Stimulated activated CD8-positive, alpha-beta memory T cell treated with anti-CD3 and anti-CD28 coated beads, Interleukin-15, amount 100 ng/mL, for 24 hours (primary cell): ENCODE results near the gene FAM114A2.

Experiments
- DNase-seq: peaks from one replicate; pipeline ENCODE4 v3.0.0-alpha.2; 2020; ENCODE audit warnings: low read depth

The FAM114A2 gene

DNA sequence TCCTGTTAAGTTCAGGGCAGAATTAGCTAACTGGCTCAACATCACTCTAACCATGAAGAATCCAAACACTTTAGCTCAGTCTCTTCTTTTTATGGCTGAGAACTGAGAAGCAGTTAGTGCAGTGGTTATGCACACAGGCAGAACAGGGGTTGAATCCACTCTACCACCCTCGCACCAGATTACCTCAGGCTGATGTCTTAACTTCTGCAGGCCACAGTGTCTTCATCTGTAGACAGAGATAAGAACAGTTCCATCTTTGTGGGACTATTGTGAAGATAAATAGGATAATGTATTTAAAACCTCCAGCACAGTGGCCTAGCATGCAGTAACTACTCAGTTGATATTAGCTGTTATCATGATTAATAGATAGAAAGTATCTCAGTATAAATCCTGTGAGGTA is 54.8 kb downstream of the FAM114A2 start:
- no peak for DNase-seq

DNA sequence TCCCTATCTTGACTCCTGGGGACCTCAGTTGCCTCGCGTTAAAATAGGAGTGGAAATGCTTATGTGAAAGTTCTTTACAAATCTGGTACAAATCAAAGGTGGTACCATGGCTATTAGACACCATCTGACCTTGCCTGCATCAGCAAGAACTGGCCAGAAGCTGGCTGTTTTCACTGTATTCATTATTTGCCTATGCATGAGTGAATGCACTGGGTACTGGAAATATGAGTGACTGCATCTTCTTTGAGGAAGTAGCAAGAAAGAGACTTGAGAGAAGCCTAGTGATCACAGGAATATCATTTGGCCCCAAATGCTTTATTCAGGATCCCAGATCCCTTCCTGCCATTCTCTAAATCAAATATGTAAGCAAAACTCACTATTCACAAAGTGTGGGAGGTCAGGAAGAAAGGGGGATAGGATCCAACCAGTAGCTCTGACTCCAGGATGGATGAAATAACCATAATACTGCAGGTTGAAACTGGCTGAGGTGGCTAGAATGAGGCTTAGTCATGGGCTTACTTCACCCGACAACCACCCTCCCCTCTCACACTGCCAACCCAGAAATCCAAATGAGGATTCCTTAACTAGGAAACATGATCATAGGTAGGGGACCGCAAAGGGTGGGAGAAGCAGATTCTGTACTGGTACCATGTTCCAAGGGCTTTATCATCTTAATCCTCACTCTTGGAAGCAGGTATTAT is 56.7 kb downstream of the FAM114A2 start:
- DNase-seq: no peak

DNA sequence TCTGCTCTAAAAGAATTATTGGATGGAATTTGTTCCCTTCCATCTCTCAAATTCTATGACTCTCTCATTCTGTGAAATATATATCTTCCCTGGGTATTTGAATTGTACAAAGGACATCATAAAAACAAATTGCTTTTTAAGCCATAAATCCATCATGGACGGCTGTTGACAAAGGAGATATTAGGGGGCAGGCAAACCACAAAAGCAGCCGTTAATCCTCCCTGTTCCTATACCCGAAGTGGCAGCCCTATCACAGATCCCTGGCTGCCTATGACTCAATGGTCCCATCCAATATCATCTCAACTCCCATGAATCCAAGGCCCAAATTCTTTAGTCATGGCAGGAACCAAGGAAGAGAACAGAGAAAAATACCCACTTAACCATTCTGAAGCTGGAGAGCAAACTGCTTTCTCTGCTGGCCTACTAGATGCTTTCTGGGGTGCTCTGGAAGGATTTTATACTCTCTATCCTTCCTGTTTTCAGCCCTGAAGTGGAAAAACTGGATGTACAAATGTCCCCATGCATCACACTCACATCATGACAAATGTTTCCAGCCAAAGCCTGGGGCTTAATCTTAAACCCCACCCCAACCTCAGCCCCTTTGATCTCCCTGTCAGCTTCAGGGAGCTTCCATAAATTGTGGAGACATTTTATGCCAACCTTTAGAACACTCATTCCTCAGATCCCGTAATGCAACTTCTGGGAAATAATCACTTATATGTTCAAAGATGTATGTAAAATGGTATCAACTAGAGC is 59.5 kb downstream of the FAM114A2 start:
- no peak for DNase-seq

- DNase-seq: no peak
Measured at GRCh38 chr5:153974813-153975163, 63.9 kb downstream of the FAM114A2 start.

- no peak for DNase-seq
Measured at GRCh38 chr5:153974131-153974812, 64.4 kb downstream of the FAM114A2 start.

DNA sequence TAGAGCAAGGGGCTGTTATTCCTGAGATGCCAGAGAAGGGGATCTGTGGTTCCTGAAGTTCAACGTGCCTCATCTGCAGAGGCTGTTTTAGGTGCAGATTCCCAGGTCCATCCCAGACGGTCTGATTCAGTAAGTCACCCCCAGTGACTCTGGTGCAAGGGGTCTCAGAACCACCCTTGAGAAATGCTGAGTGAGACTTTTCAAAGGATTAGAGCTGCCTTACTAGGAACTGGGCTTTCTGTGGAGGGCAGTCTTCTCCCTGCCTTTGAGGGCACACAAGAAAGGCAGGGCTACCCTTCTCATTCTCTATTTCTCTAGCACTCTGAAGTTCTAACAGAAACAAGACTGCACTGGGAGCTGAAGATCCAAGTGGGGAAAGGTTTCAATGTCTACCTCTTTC is 66.5 kb downstream of the FAM114A2 start:
- DNase-seq: no peak

DNA sequence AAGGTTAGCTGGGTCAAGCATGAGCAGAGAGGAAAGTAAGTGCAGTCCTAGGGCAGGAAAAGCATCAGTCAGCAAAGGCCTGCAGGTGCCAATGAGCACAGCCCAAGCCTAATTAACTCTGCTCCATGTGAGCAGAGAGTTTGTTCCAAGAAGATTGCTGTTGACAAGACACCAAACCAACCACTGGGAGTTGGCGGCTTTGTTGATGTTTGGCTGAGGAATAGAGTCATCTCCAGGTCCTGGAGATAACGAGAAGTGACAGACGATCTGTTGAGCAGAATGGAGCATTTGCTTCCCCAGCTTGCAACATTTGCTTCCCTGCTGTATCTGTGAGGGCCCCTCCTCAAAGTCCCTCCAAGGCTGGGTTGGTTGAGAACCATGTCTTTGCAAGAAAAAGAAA is 68.2 kb downstream of the FAM114A2 start:
- DNase-seq: no peak

DNA sequence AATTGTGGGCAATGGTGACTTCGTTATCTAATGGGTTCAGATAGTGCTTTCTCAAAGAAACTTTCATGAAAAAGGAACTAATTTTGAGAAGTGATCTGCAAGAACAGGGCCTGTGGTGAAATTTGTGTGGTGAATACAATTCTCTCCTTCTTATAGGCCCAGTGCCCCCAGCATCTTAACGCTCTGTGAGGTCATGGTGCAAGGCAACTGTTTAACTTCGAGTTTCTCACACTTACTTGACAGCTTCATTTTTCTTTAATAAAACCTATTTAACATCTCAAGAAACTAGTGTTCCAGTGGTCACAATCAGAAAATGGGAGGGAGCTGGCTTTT is 69.2 kb downstream of the FAM114A2 start:
- DNase-seq: no peak

DNA sequence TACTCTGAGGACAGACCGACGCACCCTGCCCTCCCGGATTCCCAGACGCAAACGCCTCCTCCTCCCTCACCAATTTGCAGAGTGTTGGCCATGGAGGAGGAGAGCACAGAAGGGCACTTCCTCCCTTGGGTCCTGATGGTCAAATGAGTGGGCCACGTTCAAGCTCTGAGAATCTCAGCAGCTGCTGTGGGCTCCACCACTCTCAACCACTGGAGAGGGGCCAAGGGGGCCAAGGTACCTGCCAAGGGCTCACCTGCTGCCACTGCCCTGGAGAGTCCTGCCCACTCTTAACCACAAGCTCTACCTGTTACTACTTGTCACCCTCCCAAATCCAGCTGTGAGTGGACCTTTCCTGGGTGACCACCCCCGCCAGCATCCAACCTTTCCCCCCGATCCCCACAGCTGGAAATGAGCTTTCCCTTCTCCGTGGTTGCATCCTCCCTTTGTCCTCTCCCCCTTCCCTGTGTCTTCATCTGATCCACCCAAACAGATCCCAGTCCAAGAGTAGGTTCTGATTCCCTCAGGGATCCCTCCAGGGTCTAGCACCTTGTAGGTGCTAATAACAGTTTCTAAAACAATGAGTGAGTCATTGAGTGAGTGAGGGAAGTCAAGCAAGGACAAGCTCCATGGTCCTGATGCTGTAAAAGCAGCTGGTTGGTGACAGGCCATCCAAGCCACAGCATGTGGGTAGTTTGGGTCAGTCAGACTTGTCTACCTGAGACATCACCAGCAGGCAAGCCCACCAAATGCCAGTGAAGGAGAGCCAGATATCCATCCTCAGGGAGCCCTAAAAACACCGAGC is 69.7 kb downstream of the FAM114A2 start:
- DNase-seq: no peak

DNA sequence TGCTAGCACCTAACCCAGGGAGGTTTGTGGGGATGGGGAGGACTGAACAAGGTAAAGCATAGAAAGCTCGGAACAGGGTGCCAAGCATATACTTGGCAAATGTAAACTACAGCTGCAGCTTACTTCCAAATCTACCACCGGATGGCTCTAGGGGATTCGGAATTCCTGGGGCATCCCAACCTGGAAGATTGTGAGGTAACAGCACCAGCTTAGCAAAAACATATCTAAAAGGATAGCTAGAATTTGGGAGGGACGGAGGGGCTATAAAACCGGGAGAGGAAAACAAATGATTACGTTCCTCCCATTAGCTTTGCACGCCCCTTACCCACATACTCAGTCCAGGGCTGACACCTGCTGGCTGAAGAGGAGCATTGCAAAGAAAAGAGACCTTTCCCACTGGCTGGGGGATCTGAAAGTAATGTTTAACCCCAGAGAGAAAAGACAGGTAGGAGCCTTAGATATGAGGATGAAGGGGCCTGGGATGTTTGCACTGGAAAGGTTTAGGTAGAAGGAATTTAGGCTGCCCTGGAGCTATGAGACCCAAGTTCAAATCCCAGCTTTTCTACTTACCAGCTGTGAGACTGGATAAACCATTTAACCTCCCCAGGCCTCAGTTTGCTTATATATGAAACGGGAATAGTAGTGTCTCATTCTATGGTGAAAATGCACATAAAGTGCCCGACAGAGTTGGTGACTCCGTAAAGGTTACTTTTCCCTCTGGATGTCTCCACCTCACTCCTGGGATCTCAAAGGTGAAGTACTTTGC is 73.6 kb downstream of the FAM114A2 start:
- DNase-seq: no peak

DNA sequence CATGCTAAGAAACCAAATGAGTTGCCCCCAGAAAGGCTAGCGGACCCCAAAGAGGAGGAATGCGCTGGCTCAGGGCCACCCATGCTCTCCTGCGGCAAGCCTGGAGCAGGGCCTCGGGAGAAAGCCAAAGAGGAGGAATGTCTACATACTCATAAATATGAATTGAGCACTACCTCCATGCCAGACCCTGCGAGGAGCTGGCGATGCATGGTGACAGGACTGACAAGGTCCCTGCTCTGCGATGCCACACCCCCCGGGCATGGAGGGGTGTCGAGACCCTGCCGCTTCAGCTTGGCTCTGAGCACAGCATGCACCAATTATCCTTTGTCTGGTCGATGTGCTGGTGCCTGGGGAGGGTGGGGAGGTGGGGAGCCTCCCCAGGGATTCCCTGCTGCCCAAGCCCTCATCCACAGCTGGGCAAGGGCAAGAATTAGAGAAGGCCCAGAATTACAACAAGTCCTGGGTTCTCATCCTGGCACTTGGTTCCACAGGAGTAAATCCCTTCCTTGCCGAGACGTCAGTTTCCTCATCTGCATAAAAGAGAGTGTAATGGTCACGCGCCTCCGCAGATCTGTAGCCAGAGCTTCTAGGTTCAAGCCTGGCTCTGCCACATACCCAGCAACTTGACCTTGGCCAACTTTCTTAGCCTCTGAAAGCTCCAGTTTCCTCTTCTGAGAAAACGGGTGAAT is 74.4 kb downstream of the FAM114A2 start:
- DNase-seq: no peak

GRCh38 chr5:153960269-153961215 is 78.2 kb downstream of the FAM114A2 start:
- no peak for DNase-seq

DNA sequence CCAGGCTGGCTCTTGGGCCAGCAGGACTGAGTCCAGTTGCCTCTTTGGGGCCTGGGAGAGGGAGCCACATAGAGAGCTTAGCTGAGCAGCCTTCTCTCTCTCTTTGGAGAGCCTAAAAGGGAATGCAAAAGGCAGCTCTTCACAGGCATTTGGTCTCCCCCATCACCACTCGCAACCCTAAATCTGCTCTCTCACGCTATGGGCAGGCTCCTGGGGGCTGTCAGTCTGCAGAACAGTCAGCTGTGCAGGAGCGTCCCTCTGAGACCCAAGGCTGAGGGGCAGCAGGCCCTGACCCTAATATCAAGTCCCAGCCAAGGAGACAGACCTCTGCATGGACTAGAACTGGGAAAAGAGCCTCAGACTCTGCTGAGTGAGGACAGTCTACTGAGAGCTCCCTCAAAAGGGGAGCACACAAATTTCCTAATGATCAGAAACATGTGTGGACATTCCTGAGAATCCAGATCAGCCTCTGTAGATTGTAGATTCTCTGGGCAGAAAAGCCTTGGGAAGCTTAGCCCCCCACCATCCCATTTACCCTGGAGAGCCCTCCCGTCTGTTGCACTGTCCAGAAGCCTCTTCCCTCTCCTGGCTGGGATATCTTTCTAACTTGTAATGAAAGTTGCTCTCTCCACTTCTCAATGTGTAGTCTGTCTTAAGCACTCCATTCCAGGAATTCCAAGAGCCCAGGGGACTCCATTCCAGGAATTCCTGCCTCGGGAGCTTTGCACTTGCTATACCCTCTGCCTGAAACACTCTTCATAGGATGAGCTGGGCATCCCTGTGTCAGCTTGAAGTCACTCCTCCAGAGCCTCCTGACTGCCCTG is 79.4 kb downstream of the FAM114A2 start:
- DNase-seq: no peak

DNA sequence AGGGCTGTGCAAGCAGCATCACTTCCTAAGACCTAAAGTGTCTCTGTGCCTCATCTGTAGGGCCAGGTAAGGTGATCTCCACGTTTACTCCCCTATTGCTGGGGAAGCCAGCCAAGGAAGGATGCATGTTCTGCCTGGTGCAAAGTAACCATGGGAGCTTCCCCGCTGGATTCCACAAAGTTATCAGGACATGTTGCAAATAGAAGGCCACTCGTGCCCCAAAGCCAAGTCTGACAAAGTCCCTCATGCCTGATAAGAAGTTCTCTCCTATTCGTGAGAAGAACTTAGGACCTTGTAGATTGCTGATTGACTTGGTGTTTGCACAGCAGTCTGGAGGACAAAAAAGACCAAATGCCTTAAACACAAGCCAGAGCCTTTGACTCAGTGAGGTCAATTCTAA is 81.5 kb downstream of the FAM114A2 start:
- DNase-seq: no peak

GRCh38 chr5:153953411-153953810 is 85.3 kb downstream of the FAM114A2 start:
- DNase-seq: no peak

GRCh38 chr5:153952893-153953292 is 85.8 kb downstream of the FAM114A2 start:
- no peak for DNase-seq

- DNase-seq: no peak
Measured at GRCh38 chr5:153952057-153952456, 86.7 kb downstream of the FAM114A2 start.

- DNase-seq: no peak
Measured at GRCh38 chr5:153941265-153941664, 97.4 kb downstream of the FAM114A2 start.
